ENCODE results near the gene XRCC1.

The XRCC1 gene

GRCh38 chr19:43504426-43505185 is 70.7 kb downstream of the XRCC1 start, which contains the start of gene PHLDB3:
TSS of gene PHLDB3 (minus strand) at chr19:43504746. CDS start at chr19:43504118, 628 bp downstream.
- peak within 1 kb of the TSS; percentile 94 for H3K14ac ChIP-seq (ENCODE audit: low read length)
- peak within 1 kb of the TSS; percentile 84 for H2BK15ac ChIP-seq (ENCODE audit: low read length)
- H3K27me3 ChIP-seq (ENCODE audit: control insufficient read depth in 3 of 3, insufficient read depth in 3 of 3, low read depth in 1 of 3, low read length in 3 of 3), result peaks cover 0 to 26% (median 0%) of the 10 kb centered on the region in 3 experiments
- peak within 1 kb of the TSS; percentile 97 for H3K4me2 ChIP-seq (ENCODE audit: insufficient read depth, low read length, poor library complexity, severe bottlenecking)
- H4K91ac ChIP-seq (ENCODE audit: low read depth, low read length, poor library complexity), result no peak within 1 kb of the TSS
- no CpG with 5 or more reads among the region's 42 CpGs for WGBS, 2 donors (ENCODE audit: extremely low coverage in 2 of 2, insufficient read length in 2 of 2, insufficient replicate concordance in 1 of 2)
- H3K36me3 ChIP-seq (replicated peaks in 1 of 2; ENCODE audit: control insufficient read depth in 2 of 2, insufficient read depth in 2 of 2, low read length in 2 of 2), result peaks cover 0 to 16% of the 10 kb centered on the region in 2 donors
- H3K27ac ChIP-seq (replicated peaks; ENCODE audit: low read length), result no peak within 1 kb of the TSS
- peak within 1 kb of the TSS; percentile 97 for H2BK12ac ChIP-seq (ENCODE audit: low read length)
- H4K8ac ChIP-seq (ENCODE audit: low read depth, low read length), result peak within 1 kb of the TSS; percentile 72
- H3K4ac ChIP-seq (ENCODE audit: low read length), result peak within 1 kb of the TSS; percentile 76
- peak within 1 kb of the TSS; percentile 14 for H2AK5ac ChIP-seq (ENCODE audit: low read depth, low read length)
- peak within 1 kb of the TSS; percentile 91 for H3K9ac ChIP-seq (ENCODE audit: low read depth, low read length, poor library complexity)
- H3K18ac ChIP-seq (ENCODE audit: low read length), result peak within 1 kb of the TSS; percentile 99
- peaks cover 7 to 10% of the 10 kb centered on the region in 2 donors for H3K4me1 ChIP-seq (ENCODE audit: control insufficient read depth in 2 of 2, insufficient read depth in 1 of 2, low read depth in 1 of 2, low read length in 2 of 2)
- H2BK5ac ChIP-seq (ENCODE audit: low read length), result peak within 1 kb of the TSS; percentile 95
- H3K79me1 ChIP-seq (ENCODE audit: low read depth, low read length), result no peaks in the 10 kb centered on the region
- peak within 1 kb of the TSS; percentile 93 for H2AFZ ChIP-seq (ENCODE audit: low read length)
- H3K23ac ChIP-seq (ENCODE audit: low read depth, low read length, poor library complexity), result peak within 1 kb of the TSS; percentile 96
- peak within 1 kb of the TSS; percentile 67 for H2BK120ac ChIP-seq (ENCODE audit: low read depth, low read length)
- H3K9me3 ChIP-seq (replicated peaks in 1 of 2; ENCODE audit: control insufficient read depth in 2 of 2, insufficient read depth in 1 of 2, low read depth in 1 of 2, low read length in 2 of 2), result no peaks in the 10 kb centered on the region
- no peak for DNase-seq (ENCODE audit: low spot score)
- peak within 1 kb of the TSS; percentile 74 to 89 for H3K4me3 ChIP-seq (ENCODE audit: low read length in 2 of 2)

GRCh38 chr19:43503501-43504425 is 71.6 kb downstream of the XRCC1 start:
- peak overlapping the region; percentile 97 for H2BK12ac ChIP-seq (ENCODE audit: low read length)
- peak overlapping the region; percentile 14 for H2AK5ac ChIP-seq (ENCODE audit: low read depth, low read length)
- H2BK120ac ChIP-seq (ENCODE audit: low read depth, low read length), result peak overlapping the region; percentile 67
- H3K4me2 ChIP-seq (ENCODE audit: insufficient read depth, low read length, poor library complexity, severe bottlenecking), result peak overlapping the region; percentile 97
- H2BK15ac ChIP-seq (ENCODE audit: low read length), result peak overlapping the region; percentile 30
- H3K9me3 ChIP-seq (replicated peaks in 1 of 2; ENCODE audit: control insufficient read depth in 2 of 2, insufficient read depth in 1 of 2, low read depth in 1 of 2, low read length in 2 of 2), result no peaks in the 10 kb centered on the region
- no peak overlapping the region for H3K4ac ChIP-seq (ENCODE audit: low read length)
- no peak overlapping the region for H3K27ac ChIP-seq (replicated peaks; ENCODE audit: low read length)
- peak overlapping the region; percentile 91 for H3K9ac ChIP-seq (ENCODE audit: low read depth, low read length, poor library complexity)
- H3K18ac ChIP-seq (ENCODE audit: low read length), result peak overlapping the region; percentile 99
- peaks cover 0 to 26% (median 0%) of the 10 kb centered on the region in 3 experiments for H3K27me3 ChIP-seq (ENCODE audit: control insufficient read depth in 3 of 3, insufficient read depth in 3 of 3, low read depth in 1 of 3, low read length in 3 of 3)
- peak overlapping the region; percentile 94 for H3K14ac ChIP-seq (ENCODE audit: low read length)
- peaks cover 7 to 10% of the 10 kb centered on the region in 2 donors for H3K4me1 ChIP-seq (ENCODE audit: control insufficient read depth in 2 of 2, insufficient read depth in 1 of 2, low read depth in 1 of 2, low read length in 2 of 2)
- H2AFZ ChIP-seq (ENCODE audit: low read length), result peak overlapping the region; percentile 93
- peak overlapping the region; percentile 74 to 89 for H3K4me3 ChIP-seq (ENCODE audit: low read length in 2 of 2)
- no CpG with 5 or more reads among the region's 64 CpGs for WGBS, 2 donors (ENCODE audit: extremely low coverage in 2 of 2, insufficient read length in 2 of 2, insufficient replicate concordance in 1 of 2)
- peak overlapping the region; percentile 95 for H2BK5ac ChIP-seq (ENCODE audit: low read length)
- H3K23ac ChIP-seq (ENCODE audit: low read depth, low read length, poor library complexity), result peak overlapping the region; percentile 96
- no peak overlapping the region for H4K91ac ChIP-seq (ENCODE audit: low read depth, low read length, poor library complexity)
- H4K8ac ChIP-seq (ENCODE audit: low read depth, low read length), result peak overlapping the region; percentile 72
- peaks cover 0 to 15% of the 10 kb centered on the region in 2 donors for H3K36me3 ChIP-seq (replicated peaks in 1 of 2; ENCODE audit: control insufficient read depth in 2 of 2, insufficient read depth in 2 of 2, low read length in 2 of 2)
- peak; percentile 97 for DNase-seq (ENCODE audit: low spot score)
- no peaks in the 10 kb centered on the region for H3K79me1 ChIP-seq (ENCODE audit: low read depth, low read length)

GRCh38 chr19:43502419-43502976 is 72.8 kb downstream of the XRCC1 start:
- H3K9me3 ChIP-seq (replicated peaks in 1 of 2; ENCODE audit: control insufficient read depth in 2 of 2, insufficient read depth in 1 of 2, low read depth in 1 of 2, low read length in 2 of 2), result no peaks in the 10 kb centered on the region
- no peak overlapping the region for H3K4ac ChIP-seq (ENCODE audit: low read length)
- H3K36me3 ChIP-seq (replicated peaks in 1 of 2; ENCODE audit: control insufficient read depth in 2 of 2, insufficient read depth in 2 of 2, low read length in 2 of 2), result peaks cover 0 to 15% of the 10 kb centered on the region in 2 donors
- peaks cover 7 to 10% of the 10 kb centered on the region in 2 donors for H3K4me1 ChIP-seq (ENCODE audit: control insufficient read depth in 2 of 2, insufficient read depth in 1 of 2, low read depth in 1 of 2, low read length in 2 of 2)
- H2AK5ac ChIP-seq (ENCODE audit: low read depth, low read length), result no peak overlapping the region
- no peak overlapping the region for H2BK12ac ChIP-seq (ENCODE audit: low read length)
- H3K27me3 ChIP-seq (ENCODE audit: control insufficient read depth in 3 of 3, insufficient read depth in 3 of 3, low read depth in 1 of 3, low read length in 3 of 3), result peaks cover 0 to 26% (median 0%) of the 10 kb centered on the region in 3 experiments
- DNase-seq (ENCODE audit: low spot score), result no peak
- H2BK120ac ChIP-seq (ENCODE audit: low read depth, low read length), result no peak overlapping the region
- no peak overlapping the region for H3K4me2 ChIP-seq (ENCODE audit: insufficient read depth, low read length, poor library complexity, severe bottlenecking)
- H3K4me3 ChIP-seq (ENCODE audit: low read length in 2 of 2), result no peak overlapping the region
- H2BK5ac ChIP-seq (ENCODE audit: low read length), result no peak overlapping the region
- H3K79me1 ChIP-seq (ENCODE audit: low read depth, low read length), result no peaks in the 10 kb centered on the region
- no peak overlapping the region for H4K91ac ChIP-seq (ENCODE audit: low read depth, low read length, poor library complexity)
- no peak overlapping the region for H3K27ac ChIP-seq (replicated peaks; ENCODE audit: low read length)
- H3K9ac ChIP-seq (ENCODE audit: low read depth, low read length, poor library complexity), result no peak overlapping the region
- no peak overlapping the region for H4K8ac ChIP-seq (ENCODE audit: low read depth, low read length)
- no peak overlapping the region for H2AFZ ChIP-seq (ENCODE audit: low read length)
- no peak overlapping the region for H3K18ac ChIP-seq (ENCODE audit: low read length)
- no peak overlapping the region for H3K14ac ChIP-seq (ENCODE audit: low read length)
- no CpG with 5 or more reads among the region's 23 CpGs for WGBS, 2 donors (ENCODE audit: extremely low coverage in 2 of 2, insufficient read length in 2 of 2, insufficient replicate concordance in 1 of 2)
- no peak overlapping the region for H2BK15ac ChIP-seq (ENCODE audit: low read length)
- no peak overlapping the region for H3K23ac ChIP-seq (ENCODE audit: low read depth, low read length, poor library complexity)
